ENCODE measurements around the gene HYI.

DNA sequence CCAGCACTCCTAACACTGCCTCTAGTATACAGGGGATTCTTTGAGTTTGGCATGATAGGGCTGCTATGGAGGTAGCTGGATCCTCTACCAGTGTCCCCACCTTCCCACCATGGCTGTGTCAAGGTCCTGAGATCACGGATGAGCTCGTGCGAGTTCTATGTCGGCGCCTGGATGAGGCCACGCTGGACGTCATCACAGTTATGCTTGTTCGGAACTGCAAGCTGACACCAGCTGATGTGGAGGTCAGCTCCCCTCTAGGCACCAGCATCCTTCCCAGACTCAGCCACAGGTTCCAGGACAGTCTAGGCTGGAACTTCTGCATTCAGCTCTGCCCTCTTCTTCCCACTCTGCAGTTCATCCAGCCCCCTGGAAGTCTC is 15.2 kb downstream of the HYI start:
- TF ChIP-seq, protein P1, sequence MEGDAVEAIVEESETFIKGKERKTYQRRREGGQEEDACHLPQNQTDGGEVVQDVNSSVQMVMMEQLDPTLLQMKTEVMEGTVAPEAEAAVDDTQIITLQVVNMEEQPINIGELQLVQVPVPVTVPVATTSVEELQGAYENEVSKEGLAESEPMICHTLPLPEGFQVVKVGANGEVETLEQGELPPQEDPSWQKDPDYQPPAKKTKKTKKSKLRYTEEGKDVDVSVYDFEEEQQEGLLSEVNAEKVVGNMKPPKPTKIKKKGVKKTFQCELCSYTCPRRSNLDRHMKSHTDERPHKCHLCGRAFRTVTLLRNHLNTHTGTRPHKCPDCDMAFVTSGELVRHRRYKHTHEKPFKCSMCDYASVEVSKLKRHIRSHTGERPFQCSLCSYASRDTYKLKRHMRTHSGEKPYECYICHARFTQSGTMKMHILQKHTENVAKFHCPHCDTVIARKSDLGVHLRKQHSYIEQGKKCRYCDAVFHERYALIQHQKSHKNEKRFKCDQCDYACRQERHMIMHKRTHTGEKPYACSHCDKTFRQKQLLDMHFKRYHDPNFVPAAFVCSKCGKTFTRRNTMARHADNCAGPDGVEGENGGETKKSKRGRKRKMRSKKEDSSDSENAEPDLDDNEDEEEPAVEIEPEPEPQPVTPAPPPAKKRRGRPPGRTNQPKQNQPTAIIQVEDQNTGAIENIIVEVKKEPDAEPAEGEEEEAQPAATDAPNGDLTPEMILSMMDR (IDR thresholded peaks at IDR 0.05; ENCODE audit: low read depth, low read length, missing input control): no peak
- TF ChIP-seq ZBTB33 (IDR thresholded peaks at IDR 0.05) (no peak), YY1 (IDR thresholded peaks at IDR 0.05) (no peak), SP1 (IDR thresholded peaks at IDR 0.05) (no peak), RAD21 (IDR thresholded peaks at IDR 0.05) (no peak), GABPA (IDR thresholded peaks at IDR 0.05 in 1 of 2, conservative IDR thresholded peaks at IDR 0.05 in 1 of 2) (no peak), JUND (IDR thresholded peaks at IDR 0.05) (no peak)
- TF ChIP-seq, protein P2, sequence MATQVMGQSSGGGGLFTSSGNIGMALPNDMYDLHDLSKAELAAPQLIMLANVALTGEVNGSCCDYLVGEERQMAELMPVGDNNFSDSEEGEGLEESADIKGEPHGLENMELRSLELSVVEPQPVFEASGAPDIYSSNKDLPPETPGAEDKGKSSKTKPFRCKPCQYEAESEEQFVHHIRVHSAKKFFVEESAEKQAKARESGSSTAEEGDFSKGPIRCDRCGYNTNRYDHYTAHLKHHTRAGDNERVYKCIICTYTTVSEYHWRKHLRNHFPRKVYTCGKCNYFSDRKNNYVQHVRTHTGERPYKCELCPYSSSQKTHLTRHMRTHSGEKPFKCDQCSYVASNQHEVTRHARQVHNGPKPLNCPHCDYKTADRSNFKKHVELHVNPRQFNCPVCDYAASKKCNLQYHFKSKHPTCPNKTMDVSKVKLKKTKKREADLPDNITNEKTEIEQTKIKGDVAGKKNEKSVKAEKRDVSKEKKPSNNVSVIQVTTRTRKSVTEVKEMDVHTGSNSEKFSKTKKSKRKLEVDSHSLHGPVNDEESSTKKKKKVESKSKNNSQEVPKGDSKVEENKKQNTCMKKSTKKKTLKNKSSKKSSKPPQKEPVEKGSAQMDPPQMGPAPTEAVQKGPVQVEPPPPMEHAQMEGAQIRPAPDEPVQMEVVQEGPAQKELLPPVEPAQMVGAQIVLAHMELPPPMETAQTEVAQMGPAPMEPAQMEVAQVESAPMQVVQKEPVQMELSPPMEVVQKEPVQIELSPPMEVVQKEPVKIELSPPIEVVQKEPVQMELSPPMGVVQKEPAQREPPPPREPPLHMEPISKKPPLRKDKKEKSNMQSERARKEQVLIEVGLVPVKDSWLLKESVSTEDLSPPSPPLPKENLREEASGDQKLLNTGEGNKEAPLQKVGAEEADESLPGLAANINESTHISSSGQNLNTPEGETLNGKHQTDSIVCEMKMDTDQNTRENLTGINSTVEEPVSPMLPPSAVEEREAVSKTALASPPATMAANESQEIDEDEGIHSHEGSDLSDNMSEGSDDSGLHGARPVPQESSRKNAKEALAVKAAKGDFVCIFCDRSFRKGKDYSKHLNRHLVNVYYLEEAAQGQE (IDR thresholded peaks at IDR 0.05): no peak
- TF ChIP-seq, protein P3, sequence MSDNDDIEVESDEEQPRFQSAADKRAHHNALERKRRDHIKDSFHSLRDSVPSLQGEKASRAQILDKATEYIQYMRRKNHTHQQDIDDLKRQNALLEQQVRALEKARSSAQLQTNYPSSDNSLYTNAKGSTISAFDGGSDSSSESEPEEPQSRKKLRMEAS (IDR thresholded peaks at IDR 0.05): no peak

All from liver (tissue), 3 donors.